Astrocyte of the cerebellum (primary cell): ENCODE data around the gene RAB37.

Experiments
- DNase-seq: peaks from one replicate; pipeline ENCODE4 v3.0.0-alpha.2; 2011; ENCODE audit warnings: low read depth
- H3K4me3 ChIP-seq: 2 replicates; pipeline ENCODE4 v1.5.1; 2011; ENCODE audit warnings: mild to moderate bottlenecking, low read depth, low read length, moderate library complexity
- CTCF ChIP-seq: IDR thresholded peaks from 2 replicates; pipeline ENCODE4 v1.5.1; 2012; ENCODE audit warnings: low read length, low read depth, moderate library complexity, mild to moderate bottlenecking; ENCODE audit errors: missing control alignments
- in situ Hi-C: cut with HindIII; loops from 2 replicates; pipeline ENCODE4 v1.10.0; 2017; ENCODE audit warnings: low sequenced_read_pairs

Gene RAB37

GRCh38 chr17:74737299-74738050 lies 419 bp downstream of the RAB37 start:
- TF ChIP-seq CTCF, result peak; percentile 23
- DNase-seq, result no peak
- no peak overlapping the region for H3K4me3 ChIP-seq
- in situ Hi-C loops, result no loop called here

DNA sequence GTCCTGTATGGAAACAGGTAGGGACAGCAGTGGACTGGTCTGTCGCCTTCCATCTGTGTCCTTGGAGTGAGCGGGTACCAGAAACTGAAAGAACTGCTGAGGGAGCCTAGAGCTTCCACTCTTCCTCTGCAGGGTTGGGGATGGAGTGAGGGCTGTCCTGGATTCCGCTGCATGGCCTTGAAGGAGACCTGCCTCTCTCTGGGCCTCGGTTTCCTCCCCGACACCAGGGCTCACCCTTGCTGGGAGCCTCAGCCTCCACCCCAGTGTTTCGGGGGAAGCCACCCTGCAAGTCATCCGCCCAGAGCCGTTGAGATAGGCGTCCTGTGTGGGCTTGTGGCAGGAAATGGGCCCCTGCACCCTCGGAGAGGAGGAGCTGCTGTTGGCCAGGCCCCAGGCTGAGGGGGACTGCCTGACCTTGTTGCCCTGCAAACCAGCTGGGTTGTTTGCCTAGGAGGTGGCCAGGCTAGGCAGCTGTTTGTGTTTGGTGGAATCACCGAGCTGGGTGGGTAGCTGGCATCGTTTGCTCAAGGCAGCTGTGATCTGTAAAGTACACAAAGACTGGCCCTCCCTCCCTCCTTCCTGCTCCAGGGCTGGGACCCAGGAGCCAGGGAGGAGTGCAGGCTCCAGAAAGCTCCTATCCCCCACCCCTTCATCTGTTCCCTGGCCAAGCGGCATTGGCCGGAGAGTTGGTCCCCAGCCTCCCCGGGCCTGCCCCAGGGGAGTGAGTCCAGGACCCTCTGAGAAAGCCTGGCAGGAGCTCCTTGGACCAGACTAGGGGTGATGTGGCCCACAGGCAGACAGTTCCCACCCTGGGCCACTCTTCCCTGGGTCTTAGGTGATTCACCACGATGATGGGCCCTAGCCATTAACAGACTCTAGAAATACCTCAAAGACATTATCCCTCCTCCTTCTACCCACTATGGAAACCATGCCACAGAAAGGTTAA lies 1.3 kb downstream of the RAB37 start:
- no peak for TF ChIP-seq CTCF
- in situ Hi-C loops, result no loop called here
- H3K4me3 ChIP-seq, result no peak overlapping the region
- no peak for DNase-seq

GRCh38 chr17:74739227-74739831 lies 2.3 kb downstream of the RAB37 start:
- no peak for DNase-seq
- no peak overlapping the region for H3K4me3 ChIP-seq
- no peak for TF ChIP-seq CTCF

DNA sequence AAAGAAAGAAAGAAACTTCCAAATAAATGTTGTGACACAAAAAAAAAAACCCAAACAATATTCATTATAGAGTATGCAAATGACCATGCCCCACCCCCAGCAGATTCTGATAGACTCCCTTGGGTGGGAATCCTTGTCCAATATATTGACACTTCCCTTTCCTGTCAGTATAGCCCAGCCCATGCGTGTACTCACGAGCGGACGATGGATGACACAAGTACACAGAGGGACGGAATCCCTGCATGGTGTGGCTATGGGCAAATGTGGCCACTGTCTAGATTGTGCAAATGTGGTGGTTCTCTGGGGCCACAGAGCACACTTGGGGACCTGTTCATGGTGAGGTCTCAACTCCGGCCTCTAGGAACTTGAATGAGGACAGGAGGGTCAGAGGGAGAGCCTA lies 3.1 kb downstream of the RAB37 start:
- in situ Hi-C loops, result no loop called here
- no peak overlapping the region for H3K4me3 ChIP-seq
- no peak for TF ChIP-seq CTCF
- no peak for DNase-seq

More at GRCh38 chr17:74739227-74739831, 2.3 kb downstream of the RAB37 start:
- in situ Hi-C loops, result no loop called here

DNA sequence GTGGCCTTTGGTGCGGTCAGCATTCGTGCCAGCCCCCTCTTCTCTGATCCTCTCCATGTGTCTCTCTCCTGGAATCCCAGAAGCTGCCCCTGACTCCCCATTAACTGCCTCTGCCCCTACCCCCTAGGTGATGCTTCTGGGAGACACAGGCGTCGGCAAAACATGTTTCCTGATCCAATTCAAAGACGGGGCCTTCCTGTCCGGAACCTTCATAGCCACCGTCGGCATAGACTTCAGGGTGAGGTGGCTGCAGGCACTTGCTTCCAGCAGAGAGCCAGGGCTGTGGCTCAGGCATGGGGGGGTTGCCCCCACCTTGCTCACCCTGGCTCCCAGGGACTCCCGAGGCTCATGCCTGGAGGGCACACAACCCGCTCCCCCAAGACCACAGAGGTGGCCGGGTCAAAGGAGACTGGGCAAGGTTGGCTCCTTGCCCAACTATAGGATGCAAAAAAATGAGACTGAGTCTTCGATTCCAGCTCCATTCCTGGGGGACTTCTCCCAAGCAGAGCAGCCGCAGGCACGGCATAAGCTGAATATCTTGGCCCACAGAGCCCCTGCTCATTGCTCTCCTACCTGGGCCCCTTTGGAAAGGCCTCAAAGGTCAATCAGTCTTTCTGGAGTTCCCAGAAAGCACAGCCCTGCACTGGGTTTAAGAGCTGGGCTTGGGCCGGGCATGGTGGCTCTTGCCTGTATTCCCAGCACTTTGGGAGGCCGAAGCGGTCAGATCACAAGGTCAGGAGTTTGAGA lies 3.8 kb downstream of the RAB37 start:
- no peak overlapping the region for H3K4me3 ChIP-seq
- in situ Hi-C loops, result no loop called here
- no peak for TF ChIP-seq CTCF
- DNase-seq, result no peak

DNA sequence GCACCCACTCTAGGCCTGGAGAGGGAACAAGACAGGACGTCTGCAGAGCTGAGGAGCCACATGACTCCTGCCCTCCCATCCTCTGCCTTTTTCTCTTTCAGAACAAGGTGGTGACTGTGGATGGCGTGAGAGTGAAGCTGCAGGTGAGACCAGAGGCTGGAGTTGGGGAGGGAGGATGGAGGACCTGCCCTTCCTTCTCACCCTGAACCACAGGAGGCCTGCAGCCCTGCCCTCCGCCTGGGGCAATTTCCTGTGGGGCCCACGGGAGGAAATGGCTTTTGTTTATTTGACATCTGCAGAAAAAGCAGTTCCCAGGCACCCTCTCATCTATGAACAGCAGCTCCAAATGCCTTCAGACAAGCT lies 5.1 kb downstream of the RAB37 start:
- DNase-seq, result no peak
- in situ Hi-C loops, result no loop called here
- no peak overlapping the region for H3K4me3 ChIP-seq
- no peak for TF ChIP-seq CTCF
